HG03439 (cell line): ENCODE measurements around the gene HBG1.

Source experiments
- ATAC-seq: cut with Tn5 transposase; IDR thresholded peaks from one replicate; pipeline ENCODE4 v1.9.1; 2021; ENCODE audit warnings: mild to moderate bottlenecking, moderate library complexity; ENCODE audit not compliant: unreplicated experiment

Gene HBG1

GRCh38 chr11:5247472-5248192, 2.0 kb downstream of the HBG1 start:
- ATAC-seq: no peak

- ATAC-seq: no peak
Observed at GRCh38 chr11:5246772-5247471, 2.7 kb downstream of the HBG1 start.

DNA sequence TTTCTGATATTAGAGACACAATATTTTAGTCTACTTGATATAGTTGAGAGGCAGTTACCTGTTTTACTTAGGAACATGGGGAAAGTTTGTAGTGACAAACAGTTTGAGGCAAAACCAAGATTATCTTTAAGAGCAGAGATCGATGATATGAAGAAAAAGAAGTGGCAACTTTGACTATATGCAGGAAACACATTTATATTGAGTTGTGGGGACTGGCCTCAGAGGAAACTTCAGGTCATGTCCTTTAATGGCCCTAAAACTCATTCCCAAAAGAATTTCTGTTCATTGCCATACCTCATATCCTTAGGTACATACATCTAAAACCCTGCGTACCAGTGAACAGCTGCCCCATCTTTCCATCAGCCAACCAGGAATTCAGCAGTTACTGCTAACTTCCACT, 4.5 kb downstream of the HBG1 start:
- no peak for ATAC-seq

- ATAC-seq: no peak
Observed at GRCh38 chr11:5243816-5244180, 5.9 kb downstream of the HBG1 start.

DNA sequence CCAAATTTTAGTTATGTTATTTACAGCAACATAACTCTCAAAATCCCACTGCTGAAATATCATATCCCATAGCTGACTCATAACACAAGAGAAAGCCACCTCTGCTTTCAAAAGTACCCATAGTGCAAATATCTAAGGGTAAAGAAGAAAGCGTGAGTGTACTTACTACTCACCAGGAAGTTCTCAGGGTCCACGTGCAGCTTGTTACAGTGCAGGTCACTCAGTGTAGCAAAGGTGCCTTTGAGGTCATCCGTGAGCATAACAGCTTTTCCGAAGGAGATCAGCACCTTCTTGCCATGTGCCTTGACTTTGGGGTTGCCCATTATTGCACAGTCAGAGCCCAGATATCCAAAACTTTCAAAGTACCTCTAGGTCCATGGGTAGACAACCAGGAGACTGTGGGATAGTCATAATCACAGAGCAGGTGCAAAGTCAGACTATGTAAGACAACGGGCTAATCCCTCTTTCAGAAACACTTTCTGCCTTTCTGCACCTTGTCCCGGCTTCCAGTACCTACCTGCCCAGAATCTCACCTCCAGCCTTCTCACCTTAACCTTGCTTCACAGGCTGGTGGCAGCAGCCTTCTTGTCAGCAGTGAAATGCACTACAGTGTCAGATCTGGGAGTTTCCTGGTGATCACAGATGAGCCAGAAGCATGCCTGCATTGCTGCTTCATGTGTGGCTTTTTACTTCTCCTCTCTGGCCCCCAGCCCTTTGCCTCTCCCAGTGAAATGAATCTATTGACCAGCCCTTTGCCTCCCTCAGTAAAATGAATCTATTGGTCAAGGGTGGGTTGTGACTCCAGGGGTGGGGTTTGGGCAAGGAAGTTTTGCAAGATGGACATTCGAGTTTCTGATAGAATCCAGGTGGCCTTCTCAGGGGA, 6.5 kb downstream of the HBG1 start:
- ATAC-seq: no peak

- no peak for ATAC-seq
Observed at GRCh38 chr11:5242208-5242607, 7.4 kb downstream of the HBG1 start.

GRCh38 chr11:5241458-5241857, 8.2 kb downstream of the HBG1 start:
- ATAC-seq: no peak

DNA sequence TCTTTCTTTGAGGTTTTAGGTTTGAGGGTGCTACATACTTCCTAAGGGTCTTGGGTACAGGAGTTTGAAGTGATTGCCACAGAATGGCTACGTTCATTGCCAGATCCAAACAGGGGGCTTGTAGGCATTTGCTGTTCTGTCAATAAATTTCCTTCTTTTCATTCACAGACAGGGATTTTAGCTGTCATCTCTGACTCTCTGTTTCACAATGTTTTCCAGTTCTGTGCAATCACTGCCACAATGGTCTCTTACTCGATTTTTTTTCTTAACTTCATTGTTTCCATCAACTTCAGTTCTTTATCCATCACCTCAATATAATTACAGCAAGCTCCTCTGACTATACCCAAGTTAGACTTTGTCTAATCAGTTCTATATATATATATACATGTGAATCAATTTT, 9.2 kb downstream of the HBG1 start:
- no peak for ATAC-seq

GRCh38 chr11:5240056-5240455, 9.6 kb downstream of the HBG1 start:
- ATAC-seq: no peak

- ATAC-seq: no peak
Observed at GRCh38 chr11:5239046-5239445, 10.6 kb downstream of the HBG1 start.

DNA sequence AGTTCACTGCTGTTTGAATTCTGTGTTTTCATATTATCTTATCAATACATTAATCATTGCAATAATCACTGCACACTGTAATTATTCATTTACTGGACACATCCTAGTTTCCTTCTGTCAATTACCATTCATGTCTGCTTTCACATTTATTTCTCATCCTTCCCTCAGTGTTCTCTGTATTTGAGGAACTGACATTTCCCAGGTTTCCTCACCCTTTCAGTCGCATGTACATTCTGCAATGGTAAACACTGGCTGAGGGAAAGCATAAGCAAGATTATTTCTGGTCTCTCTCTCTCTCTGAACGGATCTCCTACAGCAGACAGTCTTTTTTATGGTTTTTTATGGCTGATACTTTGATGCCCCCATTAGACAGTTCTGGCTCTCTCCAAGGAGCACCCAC, 11.2 kb downstream of the HBG1 start:
- ATAC-seq: no peak

- no peak for ATAC-seq
Observed at GRCh38 chr11:5237420-5237819, 12.2 kb downstream of the HBG1 start.

DNA sequence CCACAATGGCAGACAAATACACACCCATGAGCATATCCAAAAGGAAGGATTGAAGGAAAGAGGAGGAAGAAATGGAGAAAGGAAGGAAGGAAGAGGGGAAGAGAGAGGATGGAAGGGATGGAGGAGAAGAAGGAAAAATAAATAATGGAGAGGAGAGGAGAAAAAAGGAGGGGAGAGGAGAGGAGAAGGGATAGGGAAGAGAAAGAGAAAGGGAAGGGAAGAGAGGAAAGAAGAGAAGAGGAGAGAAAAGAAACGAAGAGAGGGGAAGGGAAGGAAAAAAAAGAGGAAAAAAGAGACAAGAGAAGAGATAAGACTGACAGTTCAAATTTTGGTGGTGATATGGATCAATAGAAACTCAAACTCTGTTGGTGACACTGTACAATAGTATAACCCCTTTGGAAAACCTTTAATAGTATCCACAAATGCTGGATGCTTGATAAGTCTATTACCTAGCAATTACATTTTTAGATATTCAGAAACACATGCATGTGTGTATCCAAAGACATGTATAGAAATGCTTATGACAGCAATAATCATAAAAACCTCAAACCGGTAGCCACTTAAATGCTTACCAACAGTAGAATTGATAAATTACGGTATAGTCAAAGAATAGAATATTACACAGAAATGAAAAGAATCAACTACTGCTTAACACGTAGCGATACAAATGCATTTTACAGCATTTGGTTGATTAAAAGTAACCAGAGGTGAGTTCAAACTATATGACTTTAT, 14.1 kb downstream of the HBG1 start:
- no peak for ATAC-seq

- ATAC-seq: peak; percentile 72
Observed at GRCh38 chr11:5234381-5234834, 15.2 kb downstream of the HBG1 start, which contains the start of gene HBD. Gene HBD (minus strand): TSS chr11:5234483. CDS start chr11:5234433, 50 bp downstream.

DNA sequence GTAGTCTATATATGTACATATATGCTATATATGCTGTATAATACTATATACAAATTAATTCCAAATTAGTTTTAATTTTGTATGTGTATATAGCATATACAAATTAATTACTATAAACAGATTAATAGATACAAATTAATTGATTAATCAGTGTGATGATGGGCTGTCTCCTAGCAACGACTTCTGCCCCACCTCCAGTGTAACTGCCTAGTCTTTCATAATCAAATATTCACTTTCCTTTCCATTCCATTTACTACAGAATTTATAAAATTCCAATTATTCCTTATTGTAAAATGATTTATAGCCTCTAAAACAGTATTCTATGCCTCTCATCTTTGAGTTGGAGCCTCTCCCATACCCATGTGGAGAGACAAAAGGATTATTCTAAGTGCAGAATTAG, 16.4 kb downstream of the HBG1 start:
- no peak for ATAC-seq

- ATAC-seq: no peak
Observed at GRCh38 chr11:5232821-5233220, 16.8 kb downstream of the HBG1 start.

DNA sequence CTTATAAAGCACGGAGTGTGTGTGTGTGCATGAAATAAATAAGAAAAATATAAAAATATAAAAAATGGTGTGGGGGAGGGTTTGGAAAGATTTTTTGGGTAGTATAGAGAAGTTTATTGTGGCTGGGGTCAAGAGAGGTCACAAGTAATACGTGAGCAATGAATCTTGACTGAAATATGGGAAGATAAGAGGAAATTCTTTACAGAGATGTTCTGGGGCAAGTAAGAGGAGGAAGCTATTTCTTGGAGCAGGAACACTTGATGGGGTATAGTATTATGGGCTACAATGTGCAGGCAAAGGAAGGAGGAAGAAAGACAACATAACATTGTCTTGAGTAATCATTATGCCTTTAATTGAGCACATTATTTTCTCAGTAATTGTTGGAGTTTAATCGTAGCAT, 17.5 kb downstream of the HBG1 start:
- no peak for ATAC-seq

- ATAC-seq: no peak
Observed at GRCh38 chr11:5231111-5231510, 18.5 kb downstream of the HBG1 start.

- no peak for ATAC-seq
Observed at GRCh38 chr11:5230266-5230665, 19.4 kb downstream of the HBG1 start.

DNA sequence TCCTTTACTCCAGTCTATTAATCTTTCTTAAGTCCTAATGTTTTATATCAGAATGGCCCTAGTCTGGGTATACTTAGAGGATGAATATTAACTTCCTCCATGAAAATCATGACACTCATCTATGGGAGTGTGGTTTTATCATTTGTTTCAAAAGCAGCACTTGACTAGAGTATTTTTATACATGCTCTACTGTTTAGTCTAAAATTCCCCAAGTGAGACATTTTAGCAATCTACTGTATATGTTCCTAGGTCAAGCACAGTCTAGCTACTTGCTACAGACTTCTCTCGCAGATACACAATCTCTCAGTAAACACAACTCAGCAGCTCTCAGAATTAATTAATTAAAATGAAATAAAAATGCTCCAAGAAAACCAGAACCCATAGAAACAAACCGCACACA, 19.9 kb downstream of the HBG1 start:
- ATAC-seq: no peak

GRCh38 chr11:5229356-5229755, 20.3 kb downstream of the HBG1 start:
- no peak for ATAC-seq
